M059J (cell line): Measurements from ENCODE around the gene GCDH. TPM values are rescaled to one million over a fixed set of nuclear protein-coding genes. Genes with fewer than 3 reads are reported as not detected.

Experiments used
- DNase-seq: peaks from one replicate; pipeline ENCODE4 v3.0.0-alpha.2; 2012; ENCODE audit warnings: low read depth
- total RNA-seq: library from RNA; depleted of rRNA; stranded (reverse); fragments of >200 nt; shearing (Covaris generic); gene quantifications from 2 replicates; pipeline ENCODE4 v1.2.3, GENCODE V29; 2014; rRNA removed

GCDH gene
- total RNA-seq, 1 experiment from 2014 or later = 27.5 TPM

DNA sequence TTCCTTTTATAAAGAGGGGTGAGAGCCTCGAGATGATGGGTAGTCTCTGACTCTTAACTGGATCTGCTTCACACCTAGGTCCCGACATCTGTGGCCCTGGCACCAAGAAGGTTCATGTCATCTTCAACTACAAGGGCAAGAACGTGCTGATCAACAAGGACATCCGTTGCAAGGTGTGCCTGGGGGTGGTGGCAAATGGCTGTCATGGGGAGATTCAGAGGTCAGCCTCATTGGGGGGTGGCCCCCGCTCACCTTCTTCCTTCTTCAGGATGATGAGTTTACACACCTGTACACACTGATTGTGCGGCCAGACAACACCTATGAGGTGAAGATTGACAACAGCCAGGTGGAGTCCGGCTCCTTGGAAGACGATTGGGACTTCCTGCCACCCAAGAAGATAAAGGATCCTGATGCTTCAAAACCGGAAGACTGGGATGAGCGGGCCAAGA lies 49.0 kb downstream of the GCDH start:
- DNase-seq = no peak

DNA sequence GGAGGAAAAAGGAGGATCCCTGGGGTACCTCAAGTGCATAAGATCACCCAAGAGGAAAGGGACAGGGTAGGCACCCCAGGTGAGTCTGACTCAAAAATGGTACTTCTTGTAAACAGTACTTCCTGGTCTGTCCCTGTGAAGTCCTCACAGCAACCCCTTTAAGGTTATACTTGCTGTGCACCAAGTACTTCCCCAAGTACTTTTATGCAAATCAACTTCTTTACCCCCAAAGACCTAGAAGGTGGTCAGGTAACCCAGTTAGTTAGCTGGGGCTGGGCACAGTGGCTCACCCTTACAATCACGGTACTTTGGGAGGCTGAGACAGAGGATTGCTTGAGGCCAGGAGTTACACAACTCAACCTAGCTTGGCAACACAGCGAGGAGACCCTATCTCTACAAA lies 49.9 kb downstream of the GCDH start:
- DNase-seq = no peak

DNA sequence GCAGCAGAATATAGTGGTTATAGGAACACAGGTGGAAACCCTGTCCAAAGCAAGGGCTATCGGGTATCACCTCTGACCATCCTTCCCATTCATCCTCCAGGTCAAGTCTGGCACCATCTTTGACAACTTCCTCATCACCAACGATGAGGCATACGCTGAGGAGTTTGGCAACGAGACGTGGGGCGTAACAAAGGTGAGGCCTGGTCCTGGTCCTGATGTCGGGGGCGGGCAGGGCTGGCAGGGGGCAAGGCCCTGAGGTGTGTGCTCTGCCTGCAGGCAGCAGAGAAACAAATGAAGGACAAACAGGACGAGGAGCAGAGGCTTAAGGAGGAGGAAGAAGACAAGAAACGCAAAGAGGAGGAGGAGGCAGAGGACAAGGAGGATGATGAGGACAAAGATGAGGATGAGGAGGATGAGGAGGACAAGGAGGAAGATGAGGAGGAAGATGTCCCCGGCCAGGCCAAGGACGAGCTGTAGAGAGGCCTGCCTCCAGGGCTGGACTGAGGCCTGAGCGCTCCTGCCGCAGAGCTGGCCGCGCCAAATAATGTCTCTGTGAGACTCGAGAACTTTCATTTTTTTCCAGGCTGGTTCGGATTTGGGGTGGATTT lies 52.6 kb downstream of the GCDH start:
- DNase-seq = no peak

DNA sequence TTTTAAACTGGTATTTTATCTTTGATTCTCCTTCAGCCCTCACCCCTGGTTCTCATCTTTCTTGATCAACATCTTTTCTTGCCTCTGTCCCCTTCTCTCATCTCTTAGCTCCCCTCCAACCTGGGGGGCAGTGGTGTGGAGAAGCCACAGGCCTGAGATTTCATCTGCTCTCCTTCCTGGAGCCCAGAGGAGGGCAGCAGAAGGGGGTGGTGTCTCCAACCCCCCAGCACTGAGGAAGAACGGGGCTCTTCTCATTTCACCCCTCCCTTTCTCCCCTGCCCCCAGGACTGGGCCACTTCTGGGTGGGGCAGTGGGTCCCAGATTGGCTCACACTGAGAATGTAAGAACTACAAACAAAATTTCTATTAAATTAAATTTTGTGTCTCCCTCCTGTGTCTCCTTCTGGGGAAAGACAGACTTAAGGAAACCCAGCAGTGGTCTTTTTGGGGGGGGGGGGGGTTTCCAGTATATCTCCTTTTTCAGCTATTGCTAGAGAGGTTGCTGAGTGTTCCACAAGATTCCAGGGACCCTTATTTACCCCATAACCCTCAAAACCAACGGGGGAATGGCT lies 53.2 kb downstream of the GCDH start:
- DNase-seq = no peak

DNA sequence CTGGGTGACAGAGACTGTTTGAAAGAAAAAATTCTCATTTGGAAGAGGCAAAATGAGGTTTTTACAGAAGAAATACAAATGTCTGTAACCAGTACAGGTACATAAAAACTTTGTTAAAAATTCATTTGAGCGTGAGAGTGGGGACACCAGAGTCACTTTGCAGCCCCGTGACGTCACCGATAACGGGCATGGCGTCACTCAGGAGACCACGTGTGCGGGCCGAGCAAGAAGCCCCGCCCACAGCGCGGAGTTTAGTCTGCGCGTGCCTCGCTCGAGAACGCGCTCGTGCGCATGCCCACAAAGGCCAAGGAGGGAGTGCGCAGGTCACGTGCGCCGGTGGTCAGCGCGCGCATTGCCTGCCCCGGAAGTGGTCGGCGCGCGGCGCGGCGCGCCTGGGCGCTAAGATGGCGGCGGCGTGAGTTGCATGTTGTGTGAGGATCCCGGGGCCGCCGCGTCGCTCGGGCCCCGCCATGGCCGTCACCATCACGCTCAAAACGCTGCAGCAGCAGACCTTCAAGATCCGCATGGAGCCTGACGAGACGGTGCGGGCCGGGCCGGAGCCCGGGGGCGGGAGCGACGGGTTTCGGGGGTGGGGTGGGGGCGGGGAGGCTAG lies 54.6 kb downstream of the GCDH start, which contains the start of gene RAD23A:
Gene RAD23A, plus strand, starts transcription at position 384 of the 613 bp plus-strand sequence. Its CDS starts 87 bp downstream, at position 471.
- peak; percentile 97 for DNase-seq

- peak; percentile 82 for DNase-seq
Measured at GRCh38 chr19:12946092-12946721, 55.2 kb downstream of the GCDH start.

DNA sequence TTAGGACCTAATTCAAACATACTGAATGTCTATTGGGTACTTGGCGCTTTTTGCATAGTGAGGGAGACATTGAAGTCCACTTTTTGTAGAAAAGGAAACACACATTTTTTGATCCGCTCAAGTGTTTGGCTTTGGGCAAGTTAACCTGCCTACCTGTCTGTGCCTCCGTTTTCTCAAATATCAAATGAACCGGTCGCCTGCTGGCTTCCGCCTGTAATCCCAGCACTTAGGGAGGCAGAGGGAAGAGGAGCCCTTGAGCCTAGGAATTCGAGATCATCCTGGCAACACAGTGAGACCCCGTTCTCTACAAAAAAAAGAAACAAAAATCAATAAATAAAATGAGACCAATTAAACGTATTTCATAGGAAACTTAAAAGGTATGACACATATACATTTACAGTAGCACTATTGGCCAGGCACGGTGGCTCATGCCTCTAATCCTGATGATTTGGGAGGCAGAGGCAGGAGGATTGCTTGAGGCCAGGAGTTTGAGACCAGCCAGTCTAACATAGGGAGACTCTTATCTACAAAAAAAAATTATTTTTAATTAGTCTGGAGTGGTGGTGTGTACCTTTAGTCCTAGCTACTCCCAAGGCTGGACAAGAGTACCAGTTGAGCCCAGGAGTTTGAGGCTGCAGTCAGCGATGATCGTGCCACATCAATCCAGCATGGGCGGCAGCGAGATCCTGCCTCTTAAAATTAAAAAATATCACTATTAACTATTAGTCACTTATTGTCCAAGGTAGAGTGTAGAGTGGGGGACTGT lies 56.0 kb downstream of the GCDH start:
- no peak for DNase-seq

DNA sequence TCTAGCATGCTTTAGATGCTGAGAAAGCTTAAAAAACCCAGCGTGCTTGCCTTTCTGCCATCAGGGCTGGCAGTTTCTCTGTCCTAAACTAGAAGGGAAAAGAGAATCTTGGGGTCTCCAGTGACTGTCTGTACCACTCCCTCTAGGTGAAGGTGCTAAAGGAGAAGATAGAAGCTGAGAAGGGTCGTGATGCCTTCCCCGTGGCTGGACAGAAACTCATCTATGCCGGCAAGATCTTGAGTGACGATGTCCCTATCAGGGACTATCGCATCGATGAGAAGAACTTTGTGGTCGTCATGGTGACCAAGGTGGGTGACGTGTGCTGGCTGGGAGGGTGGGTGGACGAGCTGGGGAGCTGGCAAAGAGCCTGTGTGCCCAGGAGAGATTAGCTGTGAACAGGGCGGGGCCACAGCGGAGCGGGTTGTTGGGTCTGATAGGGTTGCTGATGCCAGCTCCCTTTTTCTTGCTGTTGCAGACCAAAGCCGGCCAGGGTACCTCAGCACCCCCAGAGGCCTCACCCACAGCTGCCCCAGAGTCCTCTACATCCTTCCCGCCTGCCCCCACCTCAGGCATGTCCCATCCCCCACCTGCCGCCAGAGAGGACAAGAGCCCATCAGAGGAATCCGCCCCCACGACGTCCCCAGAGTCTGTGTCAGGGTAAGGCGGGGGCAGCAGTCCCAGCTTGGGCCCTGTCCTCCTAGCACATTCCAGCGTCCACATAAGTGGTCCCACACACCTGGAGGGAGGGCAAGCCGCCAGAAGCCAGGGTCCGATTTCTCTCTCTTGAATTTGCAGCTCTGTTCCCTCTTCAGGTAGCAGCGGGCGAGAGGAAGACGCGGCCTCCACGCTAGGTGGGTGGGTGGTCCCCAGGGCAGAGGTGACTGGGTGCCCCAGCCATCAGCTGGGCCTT lies 57.0 kb downstream of the GCDH start:
- no peak for DNase-seq

DNA sequence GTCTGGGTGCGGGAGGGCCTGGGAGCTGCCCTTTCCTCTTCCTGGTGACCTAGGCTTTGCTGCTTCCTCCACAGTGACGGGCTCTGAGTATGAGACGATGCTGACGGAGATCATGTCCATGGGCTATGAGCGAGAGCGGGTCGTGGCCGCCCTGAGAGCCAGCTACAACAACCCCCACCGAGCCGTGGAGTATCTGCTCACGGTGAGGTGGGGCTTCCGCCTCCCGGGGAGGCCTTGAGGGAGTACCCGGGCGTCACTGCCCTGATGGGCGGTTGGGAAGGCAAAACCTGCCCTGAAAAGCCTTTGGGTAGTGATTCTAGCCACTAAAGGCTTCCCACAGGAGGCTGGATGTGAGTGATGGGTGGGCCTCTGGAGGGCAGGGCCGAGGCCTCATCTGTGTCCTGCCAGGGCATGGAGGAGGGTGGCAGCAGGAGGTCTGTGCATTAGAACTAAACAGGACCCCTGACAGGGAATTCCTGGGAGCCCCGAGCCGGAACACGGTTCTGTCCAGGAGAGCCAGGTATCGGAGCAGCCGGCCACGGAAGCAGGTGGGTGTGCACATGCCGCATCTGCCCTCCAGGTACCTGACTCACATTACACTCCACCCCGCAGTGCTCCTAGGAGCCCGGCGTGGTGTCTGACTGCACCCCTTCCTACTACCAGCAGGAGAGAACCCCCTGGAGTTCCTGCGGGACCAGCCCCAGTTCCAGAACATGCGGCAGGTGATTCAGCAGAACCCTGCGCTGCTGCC lies 57.8 kb downstream of the GCDH start:
- DNase-seq = no peak

Other genes starting within 250 kb of the GCDH start
- 57.8 and 68.4 TPM in 2 replicates for gene MAN2B1, start 224.4 kb upstream of the GCDH start, total RNA-seq
- gene WDR83, start 224.4 kb upstream of the GCDH start, total RNA-seq = 9.6 and 10.5 TPM in 2 replicates
- gene DHPS, start 209.3 kb upstream of the GCDH start, total RNA-seq = 82.7 and 108 TPM in 2 replicates
- not detected in 2 replicates for gene GNG14, start 203.2 kb upstream of the GCDH start, total RNA-seq
- 12.0 and 14.5 TPM in 2 replicates for gene FBXW9, start 194.5 kb upstream of the GCDH start, total RNA-seq
- gene TNPO2, start 167.2 kb upstream of the GCDH start, total RNA-seq = 32.3 and 40.2 TPM in 2 replicates
- 272 and 329 TPM in 2 replicates for gene TRIR, start 156.5 kb upstream of the GCDH start, total RNA-seq
- gene GET3, start 153.7 kb upstream of the GCDH start, total RNA-seq = 112 and 114 TPM in 2 replicates
- not detected in 2 replicates for gene BEST2, start 139.4 kb upstream of the GCDH start, total RNA-seq
- gene HOOK2, start 115.6 kb upstream of the GCDH start, total RNA-seq = 7.2 and 8.4 TPM in 2 replicates
- gene JUNB, start 99.7 kb upstream of the GCDH start, total RNA-seq = 68.3 and 92.5 TPM in 2 replicates
- 178 and 300 TPM in 2 replicates for gene PRDX2, start 89.4 kb upstream of the GCDH start, total RNA-seq
- gene THSD8, start 89.1 kb upstream of the GCDH start, total RNA-seq = not detected in 2 replicates
- 50.4 and 62.8 TPM in 2 replicates for gene RNASEH2A, start 84.6 kb upstream of the GCDH start, total RNA-seq
- gene RTBDN, start 56.6 kb upstream of the GCDH start, total RNA-seq = 0.52 TPM in 1 of 2 replicates, not detected in the other
- gene MAST1, start 52.6 kb upstream of the GCDH start, total RNA-seq = 0.10 and 0.12 TPM in 2 replicates
- gene DNASE2, start 9.7 kb upstream of the GCDH start, total RNA-seq = 61.0 and 62.4 TPM in 2 replicates
- not detected in 2 replicates for gene KLF1, start 4.0 kb upstream of the GCDH start, total RNA-seq
- gene SYCE2, start 28.1 kb downstream of the GCDH start, total RNA-seq = 0.20 and 0.34 TPM in 2 replicates
- 67.2 and 86.6 TPM in 2 replicates for gene FARSA, start 42.6 kb downstream of the GCDH start, total RNA-seq
- gene CALR, start 47.4 kb downstream of the GCDH start, total RNA-seq = 2,061 and 2,975 TPM in 2 replicates
- gene RAD23A, start 54.7 kb downstream of the GCDH start, total RNA-seq = 156 and 205 TPM in 2 replicates
- 48.1 and 54.0 TPM in 2 replicates for gene GADD45GIP1, start 66.1 kb downstream of the GCDH start, total RNA-seq
- 0.62 TPM in 1 of 2 replicates, not detected in the other for gene DAND5, start 78.4 kb downstream of the GCDH start, total RNA-seq
- 38.5 and 52.0 TPM in 2 replicates for gene NFIX, start 104.3 kb downstream of the GCDH start, total RNA-seq
- gene LYL1, start 211.7 kb downstream of the GCDH start, total RNA-seq = not detected in 2 replicates
- 19.9 and 23.0 TPM in 2 replicates for gene TRMT1, start 225.6 kb downstream of the GCDH start, total RNA-seq
- gene NACC1, start 227.1 kb downstream of the GCDH start, total RNA-seq = 48.1 and 126 TPM in 2 replicates